Measurements from ENCODE around the gene TMEM236. TPM values are rescaled to one million over a fixed set of nuclear protein-coding genes. Genes with fewer than 3 reads are reported as not detected.

The TMEM236 gene
- total RNA-seq, 1 donor from 2014 or later: 5.0 TPM

GRCh38 chr10:17743437-17743836 is 8.6 kb upstream of the TMEM236 start:
- Histone ChIP-seq H3K9me3 (no peaks in the 10 kb centered on the region), H3K4me1 (peaks cover 11% of the 10 kb centered on the region), H3K27me3 (no peaks in the 10 kb centered on the region), H3K36me3 (no peaks in the 10 kb centered on the region), H3K27ac (no peak overlapping the region), H3K4me3 (no peak overlapping the region)
- no peak for DNase-seq
- intact Hi-C loops (cut with DNase I): loop anchor here (10.0 kb wide), 1 partner anchor 129 kb away; the partner anchor contains the start of gene HACD1
- no peak for TF ChIP-seq CTCF (IDR thresholded peaks at IDR 0.05)
- ATAC-seq: no peak

- no peak for TF ChIP-seq CTCF (IDR thresholded peaks at IDR 0.05)
- Histone ChIP-seq H3K9me3 (no peaks in the 10 kb centered on the region), H3K4me3 (no peak overlapping the region), H3K4me1 (peaks cover 11% of the 10 kb centered on the region), H3K27me3 (no peaks in the 10 kb centered on the region), H3K27ac (peak overlapping the region; percentile 45), H3K36me3 (no peaks in the 10 kb centered on the region)
- peak; percentile 30 for ATAC-seq
- no peak for DNase-seq
- intact Hi-C loops (cut with DNase I): loop anchor here (10.0 kb wide), 1 partner anchor 130 kb away; the partner anchor contains the start of gene HACD1
Observed at GRCh38 chr10:17744341-17744861, 7.6 kb upstream of the TMEM236 start.

- no peak for ATAC-seq
- no peak overlapping the region for H3K27ac ChIP-seq
- intact Hi-C loops (cut with DNase I): loop anchor here (10.0 kb wide), 1 partner anchor 133 kb away; the partner anchor contains the start of gene HACD1
Observed at GRCh38 chr10:17747883-17748550, 4.0 kb upstream of the TMEM236 start.

GRCh38 chr10:17749890-17750289 is 2.1 kb upstream of the TMEM236 start:
- H3K27ac ChIP-seq: no peak overlapping the region
- DNase-seq (no peak), ATAC-seq (no peak)
- no peaks in the 10 kb centered on the region for H3K4me1 ChIP-seq
- H3K4me3 ChIP-seq: no peak overlapping the region
- H3K9me3 ChIP-seq: no peaks in the 10 kb centered on the region
- no peak for TF ChIP-seq CTCF (IDR thresholded peaks at IDR 0.05)
- H3K27me3 ChIP-seq: no peaks in the 10 kb centered on the region
- no peaks in the 10 kb centered on the region for H3K36me3 ChIP-seq
- intact Hi-C loops (cut with DNase I): loop anchor here (10.0 kb wide), 1 partner anchor 135 kb away; the partner anchor contains the start of gene HACD1

More at GRCh38 chr10:17747883-17748550, 4.0 kb upstream of the TMEM236 start:
- Histone ChIP-seq H3K4me1 (peaks cover 7% of the 10 kb centered on the region), H3K27me3 (no peaks in the 10 kb centered on the region), H3K36me3 (no peaks in the 10 kb centered on the region), H3K9me3 (no peaks in the 10 kb centered on the region), H3K4me3 (no peak overlapping the region)
- no peak for DNase-seq
- no peak for TF ChIP-seq CTCF (IDR thresholded peaks at IDR 0.05)

- TF ChIP-seq CTCF (IDR thresholded peaks at IDR 0.05): no peak
- ATAC-seq (peak; percentile 72), DNase-seq (no peak)
- H3K9me3 ChIP-seq: no peaks in the 10 kb centered on the region
- H3K4me3 ChIP-seq: no peak overlapping the region
- H3K4me1 ChIP-seq: no peaks in the 10 kb centered on the region
- H3K36me3 ChIP-seq: no peaks in the 10 kb centered on the region
- intact Hi-C loops (cut with DNase I): no loop called here
- no peaks in the 10 kb centered on the region for H3K27me3 ChIP-seq
- no peak overlapping the region for H3K27ac ChIP-seq
Observed at GRCh38 chr10:17756557-17757217, 4.7 kb downstream of the TMEM236 start.

Data from upper lobe of right lung (tissue), 1 donor.